H1 (cell line): ENCODE data around the gene AURKB. TPM values are rescaled to one million over a fixed set of nuclear protein-coding genes. Genes with fewer than 3 reads are reported as not detected.

ENCODE experiments used
- ASH2L ChIP-seq: fragments of 200-600, 300-600 bp; sonication (generic); IDR thresholded peaks from one replicate; pipeline ENCODE4 v1.7.1; 2017; ENCODE audit warnings: low read length
- ATF3 ChIP-seq: IDR thresholded peaks from 2 replicates; pipeline ENCODE4 v1.6.1; 2011; ENCODE audit warnings: low read depth, mild to moderate bottlenecking, low read length; ENCODE audit not compliant: insufficient read depth
- CBX8 ChIP-seq: fragments of 300-800, 300-1000 bp; sonication (generic); IDR thresholded peaks from 2 replicates; pipeline ENCODE4 v1.7.1; 2016; ENCODE audit warnings: low read depth, low read length, borderline replicate concordance
- CHD1 ChIP-seq: IDR thresholded peaks from 2 replicates; pipeline ENCODE4 v1.6.1; 2012; ENCODE audit warnings: low read depth, low read length, improper control_type of control experiment
- CREB1 ChIP-seq: IDR thresholded peaks from 2 replicates; pipeline ENCODE4 v1.6.1; 2012; ENCODE audit warnings: inconsistent platforms
- CTCF ChIP-seq, 3 experiments: IDR thresholded peaks; 1 replicate in 2 of 3; 2 replicates in 1 of 3; pipeline versions ENCODE4 v1.5.1 to v1.6.1; 2011; ENCODE audit warnings: low read length in 3 of 3, mild to moderate bottlenecking in 3 of 3, inconsistent platforms in 2 of 3, low read depth in 1 of 3, moderate library complexity in 1 of 3; ENCODE audit not compliant: insufficient read depth in 1 of 3; ENCODE audit errors: control extremely low read depth in 1 of 3
- FOSL1 ChIP-seq: IDR thresholded peaks from 2 replicates; pipeline ENCODE4 v1.6.1; 2011; ENCODE audit warnings: mild to moderate bottlenecking, low read depth, low read length, moderate library complexity; ENCODE audit not compliant: insufficient read depth
- GABPA ChIP-seq: IDR thresholded peaks from 2 replicates; pipeline ENCODE4 v1.6.1; 2011; ENCODE audit warnings: mild to moderate bottlenecking, low read length, moderate library complexity, borderline replicate concordance; ENCODE audit not compliant: insufficient read depth
- HDAC6 ChIP-seq: IDR thresholded peaks from one replicate; pipeline ENCODE4 v1.7.1; 2012; ENCODE audit warnings: low read depth, mild to moderate bottlenecking, inconsistent platforms, low read length, moderate library complexity
- JUN ChIP-seq: IDR thresholded peaks from 2 replicates; pipeline ENCODE4 v1.6.1; 2011; ENCODE audit warnings: low read depth, mild to moderate bottlenecking, improper control_type of control experiment, low read length
- KDM1A ChIP-seq: fragments of 200-600, 300-600 bp; sonication (generic); IDR thresholded peaks from 2 replicates; pipeline ENCODE4 v1.7.1; 2016; ENCODE audit warnings: mild to moderate bottlenecking, low read length, borderline replicate concordance
- PHF8 ChIP-seq: fragments of 200-600 bp; sonication (generic); conservative IDR thresholded peaks from 2 replicates; pipeline ENCODE4 v1.7.1; 2012; ENCODE audit warnings: low read depth, mild to moderate bottlenecking, inconsistent platforms, low read length, moderate library complexity
- POLR2A ChIP-seq, 2 experiments: IDR thresholded peaks; 1 replicate in 1 of 2; 2 replicates in 1 of 2; pipeline ENCODE4 v1.6.1; 2011; ENCODE audit warnings: low read depth in 2 of 2, low read length in 2 of 2, mild to moderate bottlenecking in 2 of 2; ENCODE audit errors: control extremely low read depth in 1 of 2
- RBBP5 ChIP-seq: IDR thresholded peaks from 2 replicates; pipeline ENCODE4 v1.7.1; 2012; ENCODE audit warnings: low read depth, mild to moderate bottlenecking, inconsistent platforms, low read length, moderate library complexity, borderline replicate concordance
- RXRA ChIP-seq: IDR thresholded peaks from 2 replicates; pipeline ENCODE4 v1.6.1; 2011; ENCODE audit warnings: low read depth, mild to moderate bottlenecking, low read length, moderate library complexity; ENCODE audit not compliant: insufficient read depth
- SIRT6 ChIP-seq: IDR thresholded peaks from one replicate; pipeline ENCODE4 v1.7.1; 2012; ENCODE audit warnings: low read length, inconsistent platforms
- SIX5 ChIP-seq: IDR thresholded peaks from 2 replicates; pipeline ENCODE4 v1.6.1; 2011; ENCODE audit warnings: mild to moderate bottlenecking, low read depth, low read length
- SP1 ChIP-seq: IDR thresholded peaks from 2 replicates; pipeline ENCODE4 v1.6.1; 2011; ENCODE audit warnings: low read depth, low read length
- SP2 ChIP-seq: IDR thresholded peaks from 2 replicates; pipeline ENCODE4 v1.6.1; 2012; ENCODE audit warnings: mild to moderate bottlenecking, low read length, inconsistent platforms
- SRF ChIP-seq: IDR thresholded peaks from 2 replicates; pipeline ENCODE4 v1.6.1; 2011; ENCODE audit warnings: mild to moderate bottlenecking, low read depth, low read length, moderate library complexity
- SUZ12 ChIP-seq: fragments of 200-600 bp; sonication (generic); IDR thresholded peaks from 2 replicates; pipeline ENCODE4 v1.6.1; 2012; ENCODE audit warnings: mild to moderate bottlenecking, inconsistent platforms, low read length, moderate library complexity, mixed read lengths
- TAF1 ChIP-seq: IDR thresholded peaks from 2 replicates; pipeline ENCODE4 v1.6.1; 2011; ENCODE audit warnings: mild to moderate bottlenecking, low read depth, low read length
- ZNF274 ChIP-seq: IDR thresholded peaks from 2 replicates; pipeline ENCODE4 v1.7.0; 2012; ENCODE audit warnings: low read length, borderline replicate concordance; ENCODE audit errors: extremely low read depth
- polyA plus RNA-seq, 7 experiments: library from polyadenylated mRNA; depleted of rRNA in 3 of 7; stranded (reverse) in 5 of 7; unstranded in 2 of 7; fragments of >200 nt in 5 of 7; fragments of 200-250 nt in 2 of 7; gene quantifications; 1 replicate in 5 of 7; 2 replicates in 1 of 7; 4 replicates in 1 of 7; pipeline versions ENCODE4 v1.2.1 to v1.2.3, GENCODE V29; 2011 to 2013; ENCODE audit warnings: missing spikeins in 2 of 7, mixed read lengths in 2 of 7
- total RNA-seq: library from RNA; stranded (reverse); fragmentation: NEBNext Ultra II Directional; extraction: Animal tissue kit (Norgen Biotek cat#: 25700); gene quantifications from 2 replicates; pipeline ENCODE4 v1.2.1, GENCODE V29; 2021

Gene AURKB
- total and polyA plus RNA-seq, 2 of the 8 experiments (the other 6 are each of a cell fraction or from before 2014, with no cell fraction given): 102 to 160 TPM

GRCh38 chr17:8187517-8188262 is 22.7 kb downstream of the AURKB start (continued):
- TF ChIP-seq CTCF (IDR thresholded peaks at IDR 0.05; ENCODE audit: control extremely low read depth in 1 of 3, insufficient read depth in 1 of 3, low read depth in 1 of 3, low read length in 3 of 3): no peak
- no peak for TF ChIP-seq ZNF274
- TF ChIP-seq FOSL1: no peak
- no peak for TF ChIP-seq RXRA
- no peak for TF ChIP-seq SIX5
- no peak for TF ChIP-seq SIRT6
- TF ChIP-seq POLR2A (IDR thresholded peaks at IDR 0.05; ENCODE audit: control extremely low read depth in 1 of 2, low read depth in 2 of 2, low read length in 2 of 2): no peak
- 0 out of 2 replicates have a peak, but pooled peaks have one; percentile 27 for TF ChIP-seq SP1
- TF ChIP-seq TAF1: no peak
- TF ChIP-seq SRF: no peak
- TF ChIP-seq GABPA: no peak
- no peak for TF ChIP-seq JUN
- TF ChIP-seq ATF3: no peak
- no peak for TF ChIP-seq HDAC6
- no peak for TF ChIP-seq PHF8
- TF ChIP-seq KDM1A: no peak
- no peak for TF ChIP-seq CHD1
- no peak for TF ChIP-seq CBX8
- no peak for TF ChIP-seq SUZ12
- no peak for TF ChIP-seq SP2
- TF ChIP-seq RBBP5: no peak
- TF ChIP-seq CREB1: peak; percentile 42; the same call in 1 of the 2 replicates
- no peak for TF ChIP-seq ASH2L
